ENCODE data around the gene MELTF. TPM values are rescaled to one million over a fixed set of nuclear protein-coding genes. Genes with fewer than 3 reads are reported as not detected.
A peak's percentile ranks its signal among the peaks of the same experiment; 100 is the strongest.

MELTF gene
- total and polyA plus RNA-seq, 2 of the 13 experiments (the other 11 are each of a cell fraction or from before 2014, with no cell fraction given) = 3.2 to 7.5 TPM

GRCh38 chr3:196962108-196962929, 67.3 kb downstream of the MELTF start (continued):
- TF ChIP-seq, protein P1, sequence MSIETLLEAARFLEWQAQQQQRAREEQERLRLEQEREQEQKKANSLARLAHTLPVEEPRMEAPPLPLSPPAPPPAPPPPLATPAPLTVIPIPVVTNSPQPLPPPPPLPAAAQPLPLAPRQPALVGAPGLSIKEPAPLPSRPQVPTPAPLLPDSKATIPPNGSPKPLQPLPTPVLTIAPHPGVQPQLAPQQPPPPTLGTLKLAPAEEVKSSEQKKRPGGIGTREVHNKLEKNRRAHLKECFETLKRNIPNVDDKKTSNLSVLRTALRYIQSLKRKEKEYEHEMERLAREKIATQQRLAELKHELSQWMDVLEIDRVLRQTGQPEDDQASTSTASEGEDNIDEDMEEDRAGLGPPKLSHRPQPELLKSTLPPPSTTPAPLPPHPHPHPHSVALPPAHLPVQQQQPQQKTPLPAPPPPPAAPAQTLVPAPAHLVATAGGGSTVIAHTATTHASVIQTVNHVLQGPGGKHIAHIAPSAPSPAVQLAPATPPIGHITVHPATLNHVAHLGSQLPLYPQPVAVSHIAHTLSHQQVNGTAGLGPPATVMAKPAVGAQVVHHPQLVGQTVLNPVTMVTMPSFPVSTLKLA (IDR thresholded peaks at IDR 0.05) = no peak
- TF ChIP-seq THYN1 (CRISPR knock-in tag; IDR thresholded peaks at IDR 0.05; ENCODE audit: borderline replicate concordance, low read depth) = no peak
- TF ChIP-seq, protein P2, sequence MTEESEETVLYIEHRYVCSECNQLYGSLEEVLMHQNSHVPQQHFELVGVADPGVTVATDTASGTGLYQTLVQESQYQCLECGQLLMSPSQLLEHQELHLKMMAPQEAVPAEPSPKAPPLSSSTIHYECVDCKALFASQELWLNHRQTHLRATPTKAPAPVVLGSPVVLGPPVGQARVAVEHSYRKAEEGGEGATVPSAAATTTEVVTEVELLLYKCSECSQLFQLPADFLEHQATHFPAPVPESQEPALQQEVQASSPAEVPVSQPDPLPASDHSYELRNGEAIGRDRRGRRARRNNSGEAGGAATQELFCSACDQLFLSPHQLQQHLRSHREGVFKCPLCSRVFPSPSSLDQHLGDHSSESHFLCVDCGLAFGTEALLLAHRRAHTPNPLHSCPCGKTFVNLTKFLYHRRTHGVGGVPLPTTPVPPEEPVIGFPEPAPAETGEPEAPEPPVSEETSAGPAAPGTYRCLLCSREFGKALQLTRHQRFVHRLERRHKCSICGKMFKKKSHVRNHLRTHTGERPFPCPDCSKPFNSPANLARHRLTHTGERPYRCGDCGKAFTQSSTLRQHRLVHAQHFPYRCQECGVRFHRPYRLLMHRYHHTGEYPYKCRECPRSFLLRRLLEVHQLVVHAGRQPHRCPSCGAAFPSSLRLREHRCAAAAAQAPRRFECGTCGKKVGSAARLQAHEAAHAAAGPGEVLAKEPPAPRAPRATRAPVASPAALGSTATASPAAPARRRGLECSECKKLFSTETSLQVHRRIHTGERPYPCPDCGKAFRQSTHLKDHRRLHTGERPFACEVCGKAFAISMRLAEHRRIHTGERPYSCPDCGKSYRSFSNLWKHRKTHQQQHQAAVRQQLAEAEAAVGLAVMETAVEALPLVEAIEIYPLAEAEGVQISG (CRISPR knock-in tag; IDR thresholded peaks at IDR 0.05) = peak; percentile 18
- no peak for TF ChIP-seq NFATC3 (CRISPR knock-in tag; IDR thresholded peaks at IDR 0.05)
- TF ChIP-seq TRIM24 (CRISPR knock-in tag; IDR thresholded peaks at IDR 0.05) = no peak
- TF ChIP-seq ADNP (CRISPR knock-in tag; IDR thresholded peaks at IDR 0.05) = no peak
- no peak for TF ChIP-seq ZNF883 (CRISPR knock-in tag; IDR thresholded peaks at IDR 0.05; ENCODE audit: not compliant biosample characterization)
- TF ChIP-seq ZNF678 (CRISPR knock-in tag; IDR thresholded peaks at IDR 0.05) = no peak; the same call in 1 of the 2 replicates
- no peak for TF ChIP-seq KAT2B (IDR thresholded peaks at IDR 0.05; ENCODE audit: borderline replicate concordance, low read depth, low read length)
- no peak for TF ChIP-seq HNRNPLL (IDR thresholded peaks at IDR 0.05; ENCODE audit: low read depth, low read length, poor library complexity, severe bottlenecking)
- no peak for TF ChIP-seq SKI (IDR thresholded peaks at IDR 0.05; ENCODE audit: partially characterized antibody)
- TF ChIP-seq PPARG (CRISPR knock-in tag; conservative IDR thresholded peaks at IDR 0.05) = peak; percentile 96
- TF ChIP-seq NFKBIZ (CRISPR knock-in tag; IDR thresholded peaks at IDR 0.05) = no peak
- TF ChIP-seq DPF2 (CRISPR knock-in tag; IDR thresholded peaks at IDR 0.05; ENCODE audit: borderline replicate concordance, low read depth) = peak; percentile 50; the same call in 1 of the 2 replicates
- TF ChIP-seq ZNF20 (CRISPR knock-in tag; IDR thresholded peaks at IDR 0.05) = no peak
- no peak for TF ChIP-seq RBM22 (optimal IDR thresholded peaks at IDR 0.05; ENCODE audit: low read length)
- TF ChIP-seq, protein P3, sequence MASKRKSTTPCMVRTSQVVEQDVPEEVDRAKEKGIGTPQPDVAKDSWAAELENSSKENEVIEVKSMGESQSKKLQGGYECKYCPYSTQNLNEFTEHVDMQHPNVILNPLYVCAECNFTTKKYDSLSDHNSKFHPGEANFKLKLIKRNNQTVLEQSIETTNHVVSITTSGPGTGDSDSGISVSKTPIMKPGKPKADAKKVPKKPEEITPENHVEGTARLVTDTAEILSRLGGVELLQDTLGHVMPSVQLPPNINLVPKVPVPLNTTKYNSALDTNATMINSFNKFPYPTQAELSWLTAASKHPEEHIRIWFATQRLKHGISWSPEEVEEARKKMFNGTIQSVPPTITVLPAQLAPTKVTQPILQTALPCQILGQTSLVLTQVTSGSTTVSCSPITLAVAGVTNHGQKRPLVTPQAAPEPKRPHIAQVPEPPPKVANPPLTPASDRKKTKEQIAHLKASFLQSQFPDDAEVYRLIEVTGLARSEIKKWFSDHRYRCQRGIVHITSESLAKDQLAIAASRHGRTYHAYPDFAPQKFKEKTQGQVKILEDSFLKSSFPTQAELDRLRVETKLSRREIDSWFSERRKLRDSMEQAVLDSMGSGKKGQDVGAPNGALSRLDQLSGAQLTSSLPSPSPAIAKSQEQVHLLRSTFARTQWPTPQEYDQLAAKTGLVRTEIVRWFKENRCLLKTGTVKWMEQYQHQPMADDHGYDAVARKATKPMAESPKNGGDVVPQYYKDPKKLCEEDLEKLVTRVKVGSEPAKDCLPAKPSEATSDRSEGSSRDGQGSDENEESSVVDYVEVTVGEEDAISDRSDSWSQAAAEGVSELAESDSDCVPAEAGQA (IDR thresholded peaks at IDR 0.05; ENCODE audit: low read depth) = no peak
- TF ChIP-seq, protein P3 (CRISPR knock-in tag; IDR thresholded peaks at IDR 0.05; ENCODE audit: borderline replicate concordance) = no peak

All from HepG2 (cell line).